H1 (cell line): Measurements from ENCODE around the gene STARD3. TPM values are rescaled to one million over a fixed set of nuclear protein-coding genes. Genes with fewer than 3 reads are reported as not detected.

Experiments
- CTCF ChIA-PET: fragments of 300-600 bp; sonication (Branson Sonifier 250); formaldehyde crosslinking; loops from one replicate; lab custom pipeline; 2021; ENCODE audit not compliant: partially characterized antibody; lab: Charles Lee
- POLR2A ChIA-PET: fragments of 300-600 bp; sonication (Branson Sonifier 250); formaldehyde crosslinking; loops from one replicate; lab custom pipeline; 2021; ENCODE audit warnings: inconsistent platforms; ENCODE audit not compliant: partially characterized antibody; lab: Charles Lee
- DNase-seq, 2 experiments: peaks; one replicate each; pipeline versions ENCODE4 v3.0.0 to v3.0.0-alpha.2; 2010 to 2022; ENCODE audit warnings: low spot score in 2 of 2, low read depth in 1 of 2, mixed read lengths in 1 of 2
- FAIRE-seq: peaks from 2 replicates; lab custom pipeline; 2011; peaks lifted over from hg19 to GRCh38; lab: Jason Lieb, UNC
- H2AFZ ChIP-seq: 2 replicates; pipeline ENCODE4 v1.8.1; 2012; ENCODE audit warnings: low read length, inconsistent platforms
- H2AK5ac ChIP-seq: 2 replicates; pipeline ENCODE4 v1.6.1; 2013; ENCODE audit warnings: low read depth, low read length
- H2BK120ac ChIP-seq: replicated peaks from 2 replicates; pipeline ENCODE3; 2013; ENCODE audit warnings: low read depth, low read length, inconsistent platforms
- H2BK12ac ChIP-seq: 2 replicates; pipeline ENCODE4 v1.6.1; 2013; ENCODE audit warnings: low read depth, low read length
- H2BK15ac ChIP-seq: 2 replicates; pipeline ENCODE4 v1.6.1; 2013; ENCODE audit warnings: low read length
- H2BK20ac ChIP-seq: 2 replicates; pipeline ENCODE4 v1.6.1; 2013; ENCODE audit warnings: low read length
- H2BK5ac ChIP-seq: 2 replicates; pipeline ENCODE4 v1.6.1; 2013; ENCODE audit warnings: low read depth, low read length
- H3K14ac ChIP-seq: 2 replicates; pipeline ENCODE4 v1.6.1; 2013; ENCODE audit warnings: inconsistent platforms; ENCODE audit not compliant: insufficient read length
- H3K18ac ChIP-seq: 2 replicates; pipeline ENCODE4 v1.6.1; 2013; ENCODE audit warnings: low read length; ENCODE audit errors: extremely low read depth
- H3K23ac ChIP-seq: 2 replicates; pipeline ENCODE4 v1.6.1; 2013; ENCODE audit warnings: inconsistent platforms; ENCODE audit not compliant: insufficient read length
- H3K23me2 ChIP-seq: 2 replicates; pipeline ENCODE4 v1.6.1; 2013; ENCODE audit warnings: low read depth, low read length
- H3K27ac ChIP-seq: 2 replicates; pipeline ENCODE4 v1.6.1; 2011; ENCODE audit warnings: low read depth, low read length, inconsistent platforms
- H3K27me3 ChIP-seq, 4 experiments: replicated peaks in 1 of 4; 1 replicate in 1 of 4; 2 replicates in 3 of 4; pipeline versions ENCODE4 v1.6.1 to v1.8.1; 2011 to 2013; ENCODE audit warnings: low read length in 3 of 4, mild to moderate bottlenecking in 3 of 4, inconsistent platforms in 2 of 4, mixed read lengths in 2 of 4, moderate library complexity in 1 of 4; ENCODE audit not compliant: control insufficient read depth in 3 of 4, insufficient read depth in 3 of 4; ENCODE audit errors: extremely low read depth in 1 of 4
- H3K36me3 ChIP-seq, 4 experiments: 2 replicates each; pipeline versions ENCODE4 v1.6.1 to v1.8.1; 2011 to 2013; ENCODE audit warnings: mild to moderate bottlenecking in 4 of 4, low read length in 3 of 4, moderate library complexity in 2 of 4, control low read depth in 1 of 4, inconsistent platforms in 1 of 4; ENCODE audit not compliant: insufficient read depth in 4 of 4, control insufficient read depth in 2 of 4
- H3K4ac ChIP-seq: replicated peaks from 2 replicates; pipeline ENCODE3; 2013; ENCODE audit warnings: low read length, low read depth, mixed read lengths, inconsistent platforms; ENCODE audit not compliant: insufficient read length
- H3K4me1 ChIP-seq, 4 experiments: replicated peaks in 1 of 4; 1 replicate in 1 of 4; 2 replicates in 3 of 4; pipeline versions ENCODE4 v1.6.1 to v1.8.1; 2011 to 2013; ENCODE audit warnings: low read length in 3 of 4, inconsistent platforms in 2 of 4, mixed read lengths in 1 of 4; ENCODE audit not compliant: insufficient read depth in 4 of 4, control insufficient read depth in 3 of 4
- H3K4me2 ChIP-seq, 2 experiments: 2 replicates each; pipeline versions ENCODE4 v1.6.1 to v1.8.1; 2011 to 2013; ENCODE audit warnings: low read depth in 2 of 2, low read length in 2 of 2, control low read depth in 1 of 2, inconsistent platforms in 1 of 2, mild to moderate bottlenecking in 1 of 2; ENCODE audit not compliant: insufficient read depth in 1 of 2
- H3K4me3 ChIP-seq, 4 experiments: fragments of 200-600, 300-600 bp in 1 of 4; sonication (generic), shearing (Covaris generic), sonication (Bioruptor Twin) in 1 of 4; 2 replicates each; pipeline versions ENCODE4 v1.5.1 to v1.8.1; 2011 to 2016; ENCODE audit warnings: low read length in 4 of 4, low read depth in 3 of 4, control low read depth in 2 of 4, inconsistent platforms in 2 of 4, mild to moderate bottlenecking in 2 of 4, mixed read lengths in 1 of 4, moderate library complexity in 1 of 4; ENCODE audit not compliant: insufficient read depth in 2 of 4; ENCODE audit errors: extremely low read depth in 1 of 4
- H3K56ac ChIP-seq: replicated peaks from 2 replicates; pipeline ENCODE3; 2013; ENCODE audit warnings: low read depth, mild to moderate bottlenecking, mixed read lengths, low read length, inconsistent platforms; ENCODE audit not compliant: insufficient read length
- H3K79me1 ChIP-seq: 2 replicates; pipeline ENCODE4 v1.6.1; 2013; ENCODE audit warnings: low read depth, low read length, control low read depth
- H3K79me2 ChIP-seq, 2 experiments: 2 replicates each; pipeline versions ENCODE4 v1.6.1 to v1.8.1; 2012 to 2013; ENCODE audit warnings: low read length in 2 of 2, mild to moderate bottlenecking in 2 of 2, inconsistent platforms in 1 of 2; ENCODE audit not compliant: insufficient read depth in 2 of 2, control insufficient read depth in 1 of 2
- H3K9ac ChIP-seq, 4 experiments: replicated peaks in 1 of 4; 1 replicate in 1 of 4; 2 replicates in 3 of 4; pipeline versions ENCODE4 v1.6.1 to v1.8.1; 2011 to 2013; ENCODE audit warnings: low read depth in 3 of 4, low read length in 3 of 4, control low read depth in 2 of 4, mild to moderate bottlenecking in 2 of 4, moderate library complexity in 2 of 4, inconsistent platforms in 1 of 4; ENCODE audit errors: extremely low read depth in 1 of 4
- H3K9me3 ChIP-seq, 2 experiments: 2 replicates each; pipeline versions ENCODE4 v1.6.1 to v1.8.1; 2012 to 2013; ENCODE audit warnings: mild to moderate bottlenecking in 2 of 2, moderate library complexity in 2 of 2, control low read depth in 1 of 2, inconsistent platforms in 1 of 2, low read depth in 1 of 2, low read length in 1 of 2, mixed read lengths in 1 of 2; ENCODE audit not compliant: insufficient read depth in 2 of 2
- H4K20me1 ChIP-seq, 2 experiments: replicated peaks in 1 of 2; 2 replicates each; pipeline versions ENCODE3 to v1.8.1; 2011 to 2013; ENCODE audit warnings: inconsistent platforms in 2 of 2, low read length in 2 of 2, mild to moderate bottlenecking in 1 of 2; ENCODE audit not compliant: insufficient read depth in 2 of 2, control insufficient read depth in 1 of 2
- H4K5ac ChIP-seq: 2 replicates; pipeline ENCODE4 v1.6.1; 2013; ENCODE audit warnings: low read length, low read depth, mixed read lengths, inconsistent platforms; ENCODE audit not compliant: insufficient read length
- H4K8ac ChIP-seq: 2 replicates; pipeline ENCODE4 v1.8.0; 2013; ENCODE audit warnings: mild to moderate bottlenecking, moderate library complexity, low read length, inconsistent platforms; ENCODE audit not compliant: insufficient read depth; ENCODE audit errors: extremely low read depth
- H4K91ac ChIP-seq: replicated peaks from 2 replicates; pipeline ENCODE3; 2013; ENCODE audit warnings: low read length, mixed read lengths, inconsistent platforms; ENCODE audit not compliant: insufficient read length
- HDAC6 ChIP-seq: IDR thresholded peaks from one replicate; pipeline ENCODE4 v1.7.1; 2012; ENCODE audit warnings: low read depth, mild to moderate bottlenecking, inconsistent platforms, low read length, moderate library complexity
- KDM4A ChIP-seq: IDR thresholded peaks from one replicate; pipeline ENCODE4 v1.7.1; 2012; ENCODE audit warnings: low read depth, mild to moderate bottlenecking, moderate library complexity, low read length, inconsistent platforms; ENCODE audit not compliant: severe bottlenecking
- PHF8 ChIP-seq: fragments of 200-600 bp; sonication (generic); conservative IDR thresholded peaks from 2 replicates; pipeline ENCODE4 v1.7.1; 2012; ENCODE audit warnings: low read depth, mild to moderate bottlenecking, inconsistent platforms, low read length, moderate library complexity
- POLR2AphosphoS5 ChIP-seq: IDR thresholded peaks from 2 replicates; pipeline ENCODE4 v1.6.1; 2011; ENCODE audit warnings: low read depth, low read length
- ZNF274 ChIP-seq: IDR thresholded peaks from 2 replicates; pipeline ENCODE4 v1.7.0; 2012; ENCODE audit warnings: low read length, borderline replicate concordance; ENCODE audit errors: extremely low read depth
- WGBS, 2 experiments: shearing (Covaris generic) in 1 of 2; methylation state at CpG; one replicate each; pipeline versions ENCODE4 v1.1.6 to v1.1.7; 2013 to 2015; ENCODE audit warnings: low lambda C conversion rate in 2 of 2, mixed read lengths in 2 of 2, inconsistent platforms in 1 of 2, low coverage in 1 of 2, missing lambda C conversion rate in 1 of 2; ENCODE audit not compliant: insufficient replicate concordance in 2 of 2, insufficient coverage in 1 of 2, insufficient read length in 1 of 2; ENCODE audit errors: extremely low coverage in 1 of 2, missing lambda C conversion rate in 1 of 2; 5-methylcytosine and 5-hydroxymethylcytosine counted together
- polyA plus RNA-seq, 7 experiments: library from polyadenylated mRNA; depleted of rRNA in 3 of 7; stranded (reverse) in 5 of 7; unstranded in 2 of 7; fragments of >200 nt in 5 of 7; fragments of 200-250 nt in 2 of 7; gene quantifications; 1 replicate in 5 of 7; 2 replicates in 1 of 7; 4 replicates in 1 of 7; pipeline versions ENCODE4 v1.2.1 to v1.2.3, GENCODE V29; 2011 to 2013; ENCODE audit warnings: missing spikeins in 2 of 7, mixed read lengths in 2 of 7
- total RNA-seq: library from RNA; stranded (reverse); fragmentation: NEBNext Ultra II Directional; extraction: Animal tissue kit (Norgen Biotek cat#: 25700); gene quantifications from 2 replicates; pipeline ENCODE4 v1.2.1, GENCODE V29; 2021

The STARD3 gene
- total and polyA plus RNA-seq, 2 of the 8 experiments (the other 6 are each of a cell fraction or from before 2014, with no cell fraction given), result 47.6 to 80.3 TPM

DNA sequence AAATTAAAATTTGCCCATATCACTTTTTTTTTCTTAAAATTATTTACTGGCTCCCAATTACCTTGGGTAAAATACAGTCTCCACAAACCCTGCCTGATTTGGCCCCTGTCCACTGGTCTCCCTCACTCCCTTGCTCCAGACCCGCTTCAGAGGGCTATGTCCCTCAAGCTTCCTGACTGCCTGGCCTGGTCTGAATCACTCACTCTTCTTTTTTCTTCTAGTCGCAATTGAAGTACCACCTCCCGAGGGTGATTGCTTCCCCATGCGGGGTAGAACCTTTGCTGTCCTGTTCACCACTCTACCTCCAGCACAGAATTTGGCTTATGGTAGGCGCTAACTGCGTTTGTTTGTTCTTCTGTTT lies 51.5 kb downstream of the STARD3 start:
- Histone ChIP-seq H4K8ac (no peak overlapping the region), H3K79me2 (peaks cover 0 to 4% of the 10 kb centered on the region in 2 experiments; a peak in 1 of 4 replicates), H3K14ac (peak overlapping the region; percentile 6), H2BK120ac (peak overlapping the region; percentile 99), H3K9ac (peak overlapping the region in 3 of 4 experiments; percentile 87 to 89 (median 87); a peak in 6 of 7 replicates), H2AFZ (no peak overlapping the region), H3K4me2 (peak overlapping the region; percentile 93 to 98), H3K4me3 (peak overlapping the region; percentile 75 to 84 (median 80)), H3K56ac (peak overlapping the region; percentile 94), H3K23ac (peak overlapping the region; percentile 57), H2BK20ac (peak overlapping the region; percentile 24), H3K9me3 (no peaks in the 10 kb centered on the region), H4K91ac (peak overlapping the region; percentile 95), H3K79me1 (0 out of 2 replicates have a peak, but pooled peaks cover 2% of the 10 kb centered on the region), H2BK5ac (peak overlapping the region; percentile 99), H3K18ac (peak overlapping the region; percentile 99), H4K20me1 (no peaks in the 10 kb centered on the region), H3K4me1 (peaks cover 0 to 13% (median 3%) of the 10 kb centered on the region in 4 experiments; a peak in 6 of 7 replicates), H2AK5ac (peak overlapping the region; percentile 58), H3K36me3 (peaks cover 0 to 3% (median 0%) of the 10 kb centered on the region in 4 experiments; a peak in 1 of 8 replicates), H3K27ac (peak overlapping the region; percentile 97), H4K5ac (peak overlapping the region; percentile 59), H3K4ac (peak overlapping the region; percentile 99), H2BK15ac (0 out of 2 replicates have a peak overlapping the region, but pooled peaks have one; percentile 61), H2BK12ac (peak overlapping the region; percentile 90), H3K27me3 (no peaks in the 10 kb centered on the region), H3K23me2 (peaks cover 12% of the 10 kb centered on the region)
- ChIA-PET POLR2A (interaction anchor here (1.0 to 38.1 kb wide), 18 partner anchors 2 to 70 kb away, joined by 3 to 708 read pairs (median 5); partner anchors contain the start of genes ERBB2, MIEN1, PGAP3 and PNMT), CTCF (interaction anchor here (0.7 to 52.4 kb wide), 12 partner anchors 10 to 232 kb away, joined by 3 to 1885 read pairs (median 5); partner anchors contain the start of genes ERBB2, MIEN1, PNMT and PPP1R1B)
- DNase-seq (peak in 1 of 2 experiments; percentile 56), FAIRE-seq (no peak)
- TF ChIP-seq ZNF274 (no peak), POLR2AphosphoS5 (0 out of 2 replicates have a peak, but pooled peaks have one; percentile 3), PHF8 (no peak), HDAC6 (no peak), KDM4A (no peak)
- WGBS, 2 experiments, result 3% methylated on average over 6 of the region's 6 CpGs; no CpG with 5 or more reads in 1 of the 2 experiments
